ENCODE measurements around the gene NOSIP.

Gene NOSIP

GRCh38 chr19:49594157-49594992 lies 14.0 kb upstream of the NOSIP start:
- peak; percentile 24 for DNase-seq

GRCh38 chr19:49593233-49594113 lies 13.1 kb upstream of the NOSIP start:
- peak; percentile 95 for DNase-seq

- DNase-seq: no peak
Measured at GRCh38 chr19:49592486-49593232, 12.3 kb upstream of the NOSIP start.

GRCh38 chr19:49591731-49592485 lies 11.6 kb upstream of the NOSIP start:
- DNase-seq: peak; percentile 66

GRCh38 chr19:49590971-49591730 lies 10.8 kb upstream of the NOSIP start, which contains the start of gene PRR12:
TSS of gene PRR12 (plus strand) at chr19:49591182. CDS start at chr19:49591655, 473 bp downstream.
- DNase-seq: peak; percentile 92

GRCh38 chr19:49590071-49590970 lies 10.0 kb upstream of the NOSIP start:
- DNase-seq: peak; percentile 96

GRCh38 chr19:49589502-49589905 lies 9.1 kb upstream of the NOSIP start:
- DNase-seq: peak; percentile 24

GRCh38 chr19:49588365-49589122 lies 8.2 kb upstream of the NOSIP start:
- no peak for DNase-seq

GRCh38 chr19:49587227-49587626 lies 6.9 kb upstream of the NOSIP start:
- no peak for DNase-seq

GRCh38 chr19:49585023-49585422 lies 4.7 kb upstream of the NOSIP start:
- DNase-seq: no peak

GRCh38 chr19:49583239-49583638 lies 2.9 kb upstream of the NOSIP start:
- DNase-seq: no peak

- DNase-seq: peak; percentile 38
Measured at GRCh38 chr19:49581007-49581508, 702 bp upstream of the NOSIP start, which contains the start of gene PRRG2. TSS of gene PRRG2 (plus strand) at chr19:49581316. CDS start at chr19:49583220, 1,904 bp downstream.

- no peak for DNase-seq
Measured at GRCh38 chr19:49579947-49580263, 451 bp downstream of the NOSIP start.

- no peak for DNase-seq
Measured at GRCh38 chr19:49579193-49579592, 1.2 kb downstream of the NOSIP start.

- no peak for DNase-seq
Measured at GRCh38 chr19:49574206-49574755, 6.1 kb downstream of the NOSIP start.

- DNase-seq: no peak
Measured at GRCh38 chr19:49573425-49573824, 6.9 kb downstream of the NOSIP start.

GRCh38 chr19:49573009-49573408 lies 7.3 kb downstream of the NOSIP start:
- no peak for DNase-seq

GRCh38 chr19:49570997-49571676 lies 9.2 kb downstream of the NOSIP start:
- DNase-seq: peak; percentile 46
